IPS DF 6.9 (cell line): ENCODE results near the gene TPO.

ENCODE experiments used
- DNase-seq: peaks from one replicate; pipeline ENCODE4 v3.0.0-alpha.2; 2013; ENCODE audit warnings: low read depth, low spot score
- H3K27ac ChIP-seq: one replicate; pipeline ENCODE4 v1.5.1; 2013; ENCODE audit warnings: low read length, control low read depth
- H3K27me3 ChIP-seq: 2 replicates; pipeline ENCODE4 v1.6.1; 2013; ENCODE audit warnings: mild to moderate bottlenecking, low read length; ENCODE audit not compliant: control insufficient read depth, insufficient read depth
- H3K36me3 ChIP-seq: 2 replicates; pipeline ENCODE4 v1.6.1; 2013; ENCODE audit warnings: low read length; ENCODE audit not compliant: control insufficient read depth, insufficient read depth
- H3K4me1 ChIP-seq: 2 replicates; pipeline ENCODE4 v1.6.1; 2013; ENCODE audit warnings: low read length; ENCODE audit not compliant: control insufficient read depth, insufficient read depth
- H3K4me3 ChIP-seq: 2 replicates; pipeline ENCODE4 v1.5.1; 2013; ENCODE audit warnings: mild to moderate bottlenecking, low read length
- H3K9me3 ChIP-seq: 2 replicates; pipeline ENCODE4 v1.6.1; 2013; ENCODE audit warnings: low read length, inconsistent platforms; ENCODE audit not compliant: control insufficient read depth, insufficient read depth
- WGBS: extraction: QIAGEN DNeasy Blood & Tissue Kit; methylation state at CpG from one replicate; pipeline ENCODE4 v1.1.7; 2013; ENCODE audit warnings: mixed read lengths, missing lambda C conversion rate; ENCODE audit not compliant: insufficient read length, insufficient coverage; 5-methylcytosine and 5-hydroxymethylcytosine counted together

The TPO gene

DNA sequence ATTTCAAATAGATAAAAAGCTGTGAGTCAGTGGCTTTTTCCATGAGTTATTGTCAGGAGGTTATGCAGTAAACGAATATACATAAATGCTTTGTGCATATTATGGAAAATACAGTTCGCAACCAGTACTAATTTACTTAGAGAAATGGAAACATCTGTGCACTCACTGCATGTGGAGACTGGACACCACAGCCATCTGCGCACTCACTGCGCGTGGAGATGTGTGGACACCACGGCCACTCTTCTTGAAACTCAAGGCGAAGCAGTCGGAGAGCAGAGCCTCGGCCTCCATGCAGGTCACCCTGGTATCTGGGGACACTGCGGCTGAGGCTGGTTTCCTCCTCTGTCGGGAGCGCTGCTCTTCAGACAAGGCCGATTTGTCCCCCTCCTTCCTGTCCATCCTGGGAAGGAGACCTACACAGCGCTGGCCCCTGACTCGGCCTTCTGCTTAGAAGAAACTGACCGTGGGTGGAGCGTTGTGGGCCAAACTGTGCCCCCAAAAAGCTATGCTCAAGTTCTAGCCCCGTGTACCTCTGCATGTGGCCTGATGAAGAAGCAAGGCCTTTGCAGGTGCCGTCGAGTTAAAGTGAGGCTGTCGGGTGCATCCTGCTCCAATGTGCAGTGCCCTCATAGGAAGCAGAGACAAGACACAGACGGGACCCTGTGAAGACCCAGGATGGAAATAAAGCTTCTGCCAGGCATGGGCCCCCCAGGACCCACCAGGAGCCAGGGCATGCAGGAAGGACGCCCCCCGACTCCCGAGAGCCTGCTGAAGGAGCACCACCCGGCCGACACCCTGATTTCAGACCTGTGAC, 88.0 kb downstream of the TPO start:
- no peak overlapping the region for H3K4me3 ChIP-seq
- H3K27me3 ChIP-seq: no peaks in the 10 kb centered on the region
- H3K36me3 ChIP-seq: no peaks in the 10 kb centered on the region
- H3K27ac ChIP-seq: no peak overlapping the region
- no CpG with 5 or more reads among the region's 27 CpGs for WGBS
- H3K4me1 ChIP-seq: no peaks in the 10 kb centered on the region
- no peak for DNase-seq
- no peaks in the 10 kb centered on the region for H3K9me3 ChIP-seq

DNA sequence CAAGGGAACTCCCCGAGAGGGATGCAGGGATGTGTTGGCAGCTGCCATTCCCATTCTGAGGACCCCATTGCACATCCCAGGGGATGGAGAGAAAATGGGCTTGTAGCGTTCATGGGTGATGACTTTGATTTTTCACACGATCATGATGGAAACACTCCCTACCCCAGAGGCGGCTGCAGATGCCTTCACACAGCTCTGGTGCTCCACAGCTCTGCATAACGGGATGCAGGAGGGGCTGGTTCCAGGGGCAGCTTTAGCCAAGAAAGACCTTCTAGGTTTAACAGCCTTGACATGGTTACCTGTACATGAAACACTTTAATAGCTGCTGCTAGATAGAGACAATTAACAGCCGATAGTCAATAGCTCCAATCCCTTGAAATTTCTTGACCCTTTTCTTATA, 88.7 kb downstream of the TPO start:
- no peak for DNase-seq
- Histone ChIP-seq H3K36me3 (no peaks in the 10 kb centered on the region), H3K27ac (no peak overlapping the region), H3K4me3 (no peak overlapping the region), H3K9me3 (no peaks in the 10 kb centered on the region), H3K4me1 (no peaks in the 10 kb centered on the region), H3K27me3 (no peaks in the 10 kb centered on the region)
- no CpG with 5 or more reads among the region's 6 CpGs for WGBS

DNA sequence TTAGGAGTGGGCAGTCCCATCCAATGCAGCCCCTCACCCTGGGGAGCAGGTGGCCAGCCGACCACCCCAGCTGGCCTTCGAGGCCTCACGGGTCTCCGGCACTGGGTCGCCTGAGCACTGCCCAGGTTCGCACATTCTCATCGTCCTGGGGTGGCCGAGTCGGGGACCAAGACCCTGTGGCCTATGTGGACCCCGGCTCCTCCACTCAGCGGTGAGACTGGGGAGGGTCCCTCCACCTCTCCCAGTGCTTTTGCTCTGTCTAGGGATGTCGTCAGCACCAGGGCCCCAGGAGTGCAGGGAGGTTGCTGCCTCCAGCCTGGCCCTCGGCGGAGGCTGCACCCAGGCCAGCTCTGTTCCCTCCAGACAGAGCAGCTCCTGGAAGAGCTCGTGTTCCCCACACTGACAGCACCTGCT, 89.6 kb downstream of the TPO start:
- no CpG with 5 or more reads among the region's 15 CpGs for WGBS
- Histone ChIP-seq H3K4me1 (no peaks in the 10 kb centered on the region), H3K9me3 (no peaks in the 10 kb centered on the region), H3K36me3 (no peaks in the 10 kb centered on the region), H3K27ac (no peak overlapping the region), H3K4me3 (no peak overlapping the region), H3K27me3 (no peaks in the 10 kb centered on the region)
- no peak for DNase-seq

DNA sequence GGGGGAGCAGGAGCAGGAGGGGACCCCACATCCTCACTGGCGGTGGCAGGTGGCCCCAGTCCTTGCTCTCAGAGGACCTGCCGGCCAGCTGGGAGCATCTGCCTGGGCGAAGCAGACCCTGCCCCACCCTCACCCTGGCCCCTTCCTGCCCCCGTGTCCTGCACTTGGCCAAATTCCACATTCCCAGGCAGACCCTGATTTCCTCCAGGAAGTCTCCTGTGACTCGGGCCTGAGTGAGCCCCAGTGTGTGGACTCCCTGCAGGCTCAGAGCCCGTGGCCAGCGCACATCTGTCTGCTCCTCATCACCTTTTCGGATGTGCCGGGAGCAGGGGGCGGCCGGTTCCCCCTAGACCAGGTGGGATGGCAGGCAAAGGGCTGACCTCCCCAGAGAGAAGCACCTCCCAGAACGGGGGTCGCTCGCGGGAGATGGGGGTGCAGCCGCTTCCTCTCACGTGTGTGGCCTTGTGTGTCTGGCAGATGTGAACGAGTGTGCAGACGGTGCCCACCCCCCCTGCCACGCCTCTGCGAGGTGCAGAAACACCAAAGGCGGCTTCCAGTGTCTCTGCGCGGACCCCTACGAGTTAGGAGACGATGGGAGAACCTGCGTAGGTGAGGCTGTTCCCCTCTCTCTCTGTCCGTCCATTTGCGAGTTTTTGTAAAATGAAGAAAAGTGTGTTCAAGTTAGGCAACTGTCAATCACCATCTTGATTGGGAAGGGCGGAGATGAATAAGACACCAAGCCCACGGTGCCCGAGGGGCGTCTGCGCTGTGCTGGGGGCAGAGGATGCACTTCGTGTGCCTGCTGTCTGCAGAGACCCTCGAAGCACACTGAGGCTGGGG, 90.4 kb downstream of the TPO start:
- no peaks in the 10 kb centered on the region for H3K27me3 ChIP-seq

DNA sequence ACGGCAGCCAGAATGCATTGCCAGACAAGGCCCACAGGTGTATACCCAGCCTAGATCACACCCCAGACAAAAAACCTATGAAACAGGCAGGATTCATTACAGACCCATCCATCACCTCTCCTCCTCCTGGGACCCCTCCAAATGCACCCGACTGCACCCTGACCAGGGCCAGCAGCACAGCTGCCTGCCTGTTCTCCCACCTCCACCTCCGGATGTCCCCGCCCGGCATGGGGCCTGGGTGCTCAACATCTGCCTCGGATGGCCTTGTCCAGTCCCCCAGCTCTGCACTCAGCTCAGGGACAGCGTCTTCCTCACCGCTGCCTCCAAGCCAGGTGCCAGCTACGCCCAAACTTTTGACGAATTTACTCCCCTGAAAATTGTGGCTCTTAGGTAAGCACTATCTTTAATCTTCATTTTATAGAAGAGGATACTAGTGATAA, 91.1 kb downstream of the TPO start:
- Histone ChIP-seq H3K27ac (no peak overlapping the region), H3K4me1 (no peaks in the 10 kb centered on the region), H3K9me3 (no peaks in the 10 kb centered on the region), H3K4me3 (no peak overlapping the region), H3K27me3 (no peaks in the 10 kb centered on the region), H3K36me3 (no peaks in the 10 kb centered on the region)
- WGBS: no CpG with 5 or more reads among the region's 10 CpGs
- no peak for DNase-seq

More for the DNA sequence above, 90.4 kb downstream of the TPO start:
- Histone ChIP-seq H3K27ac (no peak overlapping the region), H3K4me3 (no peak overlapping the region), H3K9me3 (no peaks in the 10 kb centered on the region), H3K36me3 (no peaks in the 10 kb centered on the region), H3K4me1 (no peaks in the 10 kb centered on the region)
- DNase-seq: no peak
- no CpG with 5 or more reads among the region's 36 CpGs for WGBS

DNA sequence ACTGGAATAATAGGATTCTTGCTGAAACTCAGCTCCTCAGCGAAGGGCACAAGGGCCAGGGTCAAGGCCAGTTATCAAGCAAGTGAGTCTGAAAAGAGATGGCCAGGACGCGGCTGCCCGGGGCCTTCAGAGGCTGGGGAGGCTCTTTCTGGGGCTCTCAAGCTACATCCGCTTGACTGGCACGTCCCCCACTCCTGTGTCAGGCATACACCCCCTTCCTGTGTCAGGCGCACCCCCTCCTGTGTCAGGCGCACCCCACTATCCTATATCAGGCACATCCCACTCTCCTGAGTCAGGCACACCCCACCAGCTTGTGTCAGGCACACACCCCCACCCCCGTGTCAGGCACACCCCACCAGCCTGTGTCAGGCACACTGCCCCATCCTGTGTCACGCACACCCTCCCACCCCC, 91.8 kb downstream of the TPO start:
- Histone ChIP-seq H3K36me3 (no peaks in the 10 kb centered on the region), H3K4me3 (no peak overlapping the region), H3K4me1 (no peaks in the 10 kb centered on the region), H3K27ac (no peak overlapping the region), H3K27me3 (no peaks in the 10 kb centered on the region), H3K9me3 (no peaks in the 10 kb centered on the region)
- no CpG with 5 or more reads among the region's 10 CpGs for WGBS
- DNase-seq: no peak

DNA sequence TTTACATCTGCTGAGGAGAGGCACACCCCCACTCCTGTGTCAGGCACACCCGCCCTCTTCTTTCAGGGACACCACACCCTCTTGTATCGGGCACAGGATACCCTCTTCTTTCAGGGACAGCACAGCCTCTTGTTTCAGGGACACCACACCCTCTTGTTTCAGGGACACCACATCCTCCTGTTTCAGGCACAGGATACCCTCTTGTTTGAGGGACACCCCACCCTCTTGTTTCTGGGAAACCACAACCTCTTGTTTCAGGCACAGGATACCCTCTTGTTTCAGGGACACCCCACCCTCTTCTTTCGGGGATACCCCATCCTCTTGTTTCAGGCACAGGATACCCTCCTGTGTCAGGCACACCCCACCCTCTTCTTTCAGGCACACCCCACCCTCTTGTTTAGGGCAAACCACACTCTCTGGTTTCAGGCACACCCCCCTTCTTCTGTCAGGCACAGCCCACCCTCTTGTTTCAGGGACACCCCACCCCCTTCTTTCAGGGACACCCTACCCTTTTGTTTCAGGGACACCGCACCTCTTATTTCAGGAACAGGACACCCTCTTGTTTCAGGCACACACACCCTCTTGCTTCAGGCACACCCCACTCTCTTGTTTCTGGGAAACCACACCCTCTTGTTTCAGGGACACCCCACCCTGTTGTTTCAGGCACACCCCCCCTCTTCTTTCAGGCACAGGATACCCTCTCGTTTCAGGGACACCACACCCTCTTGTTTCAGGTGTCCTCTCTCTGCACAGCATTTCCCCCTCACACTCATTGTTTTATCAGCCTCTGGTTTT, 96.2 kb downstream of the TPO start:
- H3K9me3 ChIP-seq: no peaks in the 10 kb centered on the region
- H3K4me1 ChIP-seq: no peaks in the 10 kb centered on the region
- WGBS: no CpG with 5 or more reads among the region's 5 CpGs
- DNase-seq: no peak
- H3K27ac ChIP-seq: no peak overlapping the region
- H3K4me3 ChIP-seq: no peak overlapping the region
- H3K27me3 ChIP-seq: no peaks in the 10 kb centered on the region
- no peaks in the 10 kb centered on the region for H3K36me3 ChIP-seq

DNA sequence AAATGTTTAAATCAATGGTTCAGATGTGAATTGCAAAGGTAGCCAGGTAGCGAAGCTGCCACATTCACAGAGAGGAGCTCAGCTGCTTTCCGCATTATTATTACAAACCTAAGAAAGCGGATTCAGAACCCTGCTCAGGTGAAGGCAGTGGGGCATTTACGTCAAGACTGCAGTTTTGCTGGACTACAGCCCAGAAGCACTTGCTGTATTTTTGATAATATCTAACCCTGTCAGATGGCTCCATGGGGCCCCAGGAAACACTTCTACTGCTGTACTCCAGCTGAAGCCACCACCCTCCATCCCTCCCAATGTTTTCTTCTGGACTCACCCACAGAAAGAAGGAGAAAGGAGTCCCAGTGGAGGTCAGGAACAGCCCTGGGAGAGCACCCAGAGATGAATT, 96.9 kb downstream of the TPO start:
- Histone ChIP-seq H3K27ac (no peak overlapping the region), H3K36me3 (no peaks in the 10 kb centered on the region), H3K4me3 (no peak overlapping the region), H3K9me3 (no peaks in the 10 kb centered on the region), H3K27me3 (no peaks in the 10 kb centered on the region), H3K4me1 (no peaks in the 10 kb centered on the region)
- no CpG with 5 or more reads among the region's 4 CpGs for WGBS
- DNase-seq: no peak

DNA sequence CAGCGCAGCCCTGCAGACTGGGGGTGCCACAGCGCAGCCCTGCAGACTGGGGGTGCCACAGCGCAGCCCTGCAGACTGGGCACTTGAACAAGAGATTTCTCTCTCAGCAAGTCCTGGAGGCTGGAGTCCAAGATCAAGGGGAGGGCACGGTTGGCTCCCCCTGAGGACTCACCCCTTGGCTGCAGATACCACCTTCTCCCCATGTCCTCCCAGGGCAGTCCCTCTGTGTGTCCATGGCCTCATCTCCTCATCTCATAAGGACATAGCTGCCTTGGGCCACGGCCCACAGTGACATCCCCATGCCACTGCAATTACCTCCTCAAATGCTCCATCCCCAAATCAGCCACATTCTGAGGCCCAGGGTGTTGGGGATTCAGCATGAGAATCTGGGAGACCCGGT, 98.2 kb downstream of the TPO start:
- no peaks in the 10 kb centered on the region for H3K36me3 ChIP-seq
- WGBS: no CpG with 5 or more reads among the region's 6 CpGs
- H3K4me1 ChIP-seq: no peaks in the 10 kb centered on the region
- no peak overlapping the region for H3K4me3 ChIP-seq
- no peaks in the 10 kb centered on the region for H3K9me3 ChIP-seq
- no peak overlapping the region for H3K27ac ChIP-seq
- DNase-seq: no peak
- H3K27me3 ChIP-seq: no peaks in the 10 kb centered on the region
